ENCODE results near the gene ALDH16A1.
A peak's percentile ranks its signal among the peaks of the same experiment; 100 is the strongest.
"Not testable (repeated sequence)": the region's sequence is repeated elsewhere in the genome, so short reads cannot be mapped to it uniquely, and the experiment has no call there.

Gene ALDH16A1

DNA sequence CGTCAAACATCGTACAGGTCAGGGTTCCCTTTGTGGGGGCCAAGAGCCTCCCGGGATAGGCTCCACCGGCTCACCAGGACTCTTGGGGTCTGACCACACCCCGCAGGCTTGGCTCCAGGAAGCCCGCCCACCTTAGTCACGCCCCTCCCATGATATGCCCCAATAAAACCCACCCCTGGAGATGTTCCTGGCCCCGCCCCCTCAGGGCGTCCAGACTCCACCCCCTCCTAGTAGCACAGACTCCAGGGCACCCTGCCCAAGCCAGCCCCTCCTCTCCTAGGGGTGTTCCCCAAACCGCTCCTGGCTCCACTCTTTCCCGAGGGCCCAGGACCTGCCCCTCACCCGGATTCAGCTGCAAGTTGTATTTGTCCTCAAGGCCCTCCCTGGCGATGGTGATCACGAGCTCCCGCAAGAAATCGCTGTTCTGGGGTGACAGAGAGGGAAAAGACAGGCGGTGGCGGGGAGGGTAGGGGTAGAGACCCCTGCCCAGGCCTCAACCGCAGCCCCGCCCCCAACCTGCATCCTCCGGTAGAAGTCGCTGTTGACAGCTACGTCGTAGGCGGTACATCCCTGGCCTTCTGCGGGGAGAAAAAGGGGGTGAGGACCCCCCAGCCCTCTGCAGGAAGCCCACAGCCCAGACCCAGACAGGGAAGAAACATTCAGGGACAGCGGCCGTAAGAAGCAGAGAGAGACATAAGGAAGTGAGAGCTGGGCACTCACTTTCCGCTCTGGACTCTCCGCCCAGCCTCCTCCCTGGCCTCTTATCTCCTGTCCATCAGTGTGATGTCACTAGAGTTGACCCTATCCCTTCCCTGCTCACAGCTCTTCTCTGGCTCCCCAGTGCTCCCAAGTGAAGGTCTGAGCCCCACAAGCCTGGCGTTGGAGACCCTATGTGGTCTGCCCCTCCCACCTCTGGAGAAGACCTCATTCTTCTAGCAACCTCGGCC, 5.3 kb upstream of the ALDH16A1 start:
- Histone ChIP-seq H3K36me3 (ENCODE audit: control insufficient read depth, insufficient read depth, low read length) (peaks cover 15% of the 10 kb centered on the region), H3K4me1 (ENCODE audit: control insufficient read depth, insufficient read depth, low read length, poor library complexity, severe bottlenecking) (peaks cover 15% of the 10 kb centered on the region), H3K9me3 (ENCODE audit: control insufficient read depth, low read length) (no peaks in the 10 kb centered on the region), H3K4me3 (ENCODE audit: insufficient read depth, low read depth, low read length, poor library complexity, severe bottlenecking) (no peak overlapping the region), H3K27me3 (replicated peaks; ENCODE audit: control insufficient read depth, insufficient read depth, low read length, poor library complexity, severe bottlenecking) (no peaks in the 10 kb centered on the region), H3K27ac (ENCODE audit: insufficient read depth, low read length, poor library complexity, severe bottlenecking) (no peak overlapping the region)
- no peak for DNase-seq

DNA sequence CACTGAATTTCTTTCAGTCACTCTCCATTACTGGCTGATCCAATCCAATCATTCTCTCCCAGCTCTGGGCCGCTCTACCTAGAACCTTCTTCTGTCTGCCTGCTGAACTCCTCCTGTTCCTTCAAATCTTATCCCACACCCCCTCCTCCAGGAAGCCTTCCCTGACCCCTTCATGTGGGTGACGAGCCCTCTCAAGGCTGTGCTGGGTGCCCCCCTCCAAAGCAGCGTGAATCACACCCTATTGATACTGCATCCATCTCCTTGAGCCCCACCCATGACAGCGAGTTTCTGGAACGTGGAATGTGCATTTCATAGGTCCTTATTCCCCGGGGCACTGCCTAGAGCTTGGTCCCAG, 4.6 kb upstream of the ALDH16A1 start:
- Histone ChIP-seq H3K4me3 (ENCODE audit: insufficient read depth, low read depth, low read length, poor library complexity, severe bottlenecking) (no peak overlapping the region), H3K36me3 (ENCODE audit: control insufficient read depth, insufficient read depth, low read length) (peaks cover 15% of the 10 kb centered on the region), H3K27ac (ENCODE audit: insufficient read depth, low read length, poor library complexity, severe bottlenecking) (no peak overlapping the region), H3K27me3 (replicated peaks; ENCODE audit: control insufficient read depth, insufficient read depth, low read length, poor library complexity, severe bottlenecking) (no peaks in the 10 kb centered on the region), H3K4me1 (ENCODE audit: control insufficient read depth, insufficient read depth, low read length, poor library complexity, severe bottlenecking) (peaks cover 9% of the 10 kb centered on the region), H3K9me3 (ENCODE audit: control insufficient read depth, low read length) (no peaks in the 10 kb centered on the region)
- DNase-seq, result no peak

DNA sequence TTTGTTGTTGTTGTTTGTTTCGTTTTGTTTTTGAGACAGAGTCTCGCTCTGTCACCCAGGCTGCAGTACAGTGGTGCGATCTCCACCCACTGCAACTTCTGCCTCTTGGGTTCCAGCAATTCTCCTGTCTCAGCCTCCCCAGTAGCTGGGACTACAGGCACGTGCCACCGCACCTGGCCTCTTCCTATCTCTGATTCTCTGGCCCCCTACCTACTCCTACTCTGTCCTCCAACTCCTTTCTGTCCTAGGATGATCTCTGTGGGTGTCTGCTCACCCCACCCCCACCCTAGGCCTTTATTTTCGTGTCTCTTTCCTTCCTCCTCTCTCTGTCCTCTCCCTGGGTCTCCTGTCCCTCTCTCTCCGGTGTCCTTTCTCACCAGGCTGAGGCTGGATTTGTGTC, 2.6 kb upstream of the ALDH16A1 start:
- peaks cover 18% of the 10 kb centered on the region for H3K4me1 ChIP-seq (ENCODE audit: control insufficient read depth, insufficient read depth, low read length, poor library complexity, severe bottlenecking)
- no peak overlapping the region for H3K4me3 ChIP-seq (ENCODE audit: insufficient read depth, low read depth, low read length, poor library complexity, severe bottlenecking)
- H3K27ac ChIP-seq (ENCODE audit: insufficient read depth, low read length, poor library complexity, severe bottlenecking), result peak overlapping the region; percentile 29

DNA sequence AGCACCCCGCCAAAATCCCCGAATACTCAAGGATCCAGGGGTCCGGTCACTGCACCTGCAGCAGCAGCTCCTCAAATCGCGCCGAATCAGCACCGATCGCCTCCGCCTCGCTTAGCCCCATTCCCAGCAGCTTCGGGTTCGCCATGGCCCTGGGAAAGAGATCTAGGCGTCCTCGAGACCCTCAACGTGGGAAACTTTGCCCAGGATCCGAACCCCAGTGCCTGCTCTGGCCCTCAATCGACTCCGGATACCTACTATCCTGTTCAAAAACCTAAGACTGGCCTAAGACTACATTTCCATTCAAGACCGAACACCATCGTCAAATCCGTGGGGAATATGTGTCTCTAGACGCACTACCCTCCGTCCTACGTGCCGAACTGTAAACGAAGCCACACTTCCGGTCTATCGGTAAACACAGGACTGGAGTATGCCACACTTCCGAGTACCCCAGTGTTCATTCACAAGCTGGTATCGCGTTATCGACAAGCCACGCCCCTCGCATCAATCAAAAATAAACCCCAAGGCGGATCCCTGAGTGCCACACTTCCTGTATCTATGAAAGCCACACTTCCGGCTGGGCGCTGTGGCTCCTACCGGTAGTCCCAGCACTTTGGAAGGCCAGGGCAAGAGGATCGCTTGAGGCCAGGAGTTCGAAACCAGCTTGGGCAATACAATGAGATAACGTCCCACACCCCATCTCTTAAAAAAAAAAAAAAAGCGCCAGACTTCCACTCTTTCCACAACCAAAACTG, 1.4 kb upstream of the ALDH16A1 start, which contains the start of gene PIH1D1:
Gene PIH1D1 (minus strand): TSS at position 385 of the 752 bp plus-strand sequence. CDS start 240 bp downstream, at position 145.
- Histone ChIP-seq H3K36me3 (ENCODE audit: control insufficient read depth, insufficient read depth, low read length) (peaks cover 15% of the 10 kb centered on the region), H3K27me3 (replicated peaks; ENCODE audit: control insufficient read depth, insufficient read depth, low read length, poor library complexity, severe bottlenecking) (no peaks in the 10 kb centered on the region), H3K4me1 (ENCODE audit: control insufficient read depth, insufficient read depth, low read length, poor library complexity, severe bottlenecking) (peaks cover 18% of the 10 kb centered on the region), H3K9me3 (ENCODE audit: control insufficient read depth, low read length) (no peaks in the 10 kb centered on the region), H3K4me3 (ENCODE audit: insufficient read depth, low read depth, low read length, poor library complexity, severe bottlenecking) (peak within 1 kb of the TSS; percentile 73), H3K27ac (ENCODE audit: insufficient read depth, low read length, poor library complexity, severe bottlenecking) (peak within 1 kb of the TSS; percentile 96)
- peak; percentile 88 to 93 (median 88) for DNase-seq

More for the DNA sequence above, 2.6 kb upstream of the ALDH16A1 start:
- Histone ChIP-seq H3K9me3 (ENCODE audit: control insufficient read depth, low read length) (no peaks in the 10 kb centered on the region), H3K36me3 (ENCODE audit: control insufficient read depth, insufficient read depth, low read length) (peaks cover 15% of the 10 kb centered on the region), H3K27me3 (replicated peaks; ENCODE audit: control insufficient read depth, insufficient read depth, low read length, poor library complexity, severe bottlenecking) (no peaks in the 10 kb centered on the region)
- no peak for DNase-seq

DNA sequence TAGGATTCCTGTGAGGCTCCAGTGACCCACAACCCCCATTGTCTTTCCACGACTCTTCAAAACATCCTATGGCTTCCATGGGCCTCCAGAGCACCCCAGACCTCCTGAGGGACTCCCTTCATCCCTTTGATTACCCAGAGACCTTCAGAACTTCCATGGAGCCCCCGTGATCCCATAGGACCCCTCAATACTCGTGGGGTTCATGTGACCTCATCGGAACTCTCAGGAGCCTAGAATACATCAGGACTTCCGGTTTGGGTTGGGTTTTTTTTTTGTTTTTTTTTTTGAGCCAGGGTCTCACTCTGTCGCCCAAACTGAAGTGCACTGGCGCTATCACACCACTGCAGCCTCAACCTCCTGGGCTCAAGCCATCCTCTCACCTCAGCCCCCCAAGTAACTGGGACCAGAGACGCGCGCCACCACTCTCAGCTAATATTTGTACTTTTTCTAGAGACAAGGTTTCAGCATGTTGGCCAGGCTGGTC, 774 bp downstream of the ALDH16A1 start:
- no peak for DNase-seq

DNA sequence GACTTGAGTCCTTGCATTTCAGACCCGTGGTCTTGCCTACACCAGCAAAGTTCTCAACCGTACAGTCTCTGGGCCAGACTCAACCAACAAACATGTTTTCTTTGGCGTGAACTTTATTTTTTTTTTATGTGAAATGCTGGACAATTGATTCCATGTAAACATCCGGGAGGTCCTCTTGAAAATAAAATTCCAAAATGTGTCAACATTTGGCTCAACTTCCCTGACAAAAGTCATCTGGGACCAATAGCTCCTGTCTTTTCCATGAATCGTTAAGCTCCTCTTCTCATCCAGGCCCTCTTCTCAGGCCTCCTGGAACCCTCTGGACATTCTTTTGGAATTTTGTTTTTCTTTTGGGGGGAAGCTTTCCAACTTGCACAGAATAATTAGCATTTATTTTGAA, 2.7 kb downstream of the ALDH16A1 start:
- Histone ChIP-seq H3K9me3 (ENCODE audit: control insufficient read depth, low read length) (no peaks in the 10 kb centered on the region), H3K36me3 (ENCODE audit: control insufficient read depth, insufficient read depth, low read length) (peaks cover 13% of the 10 kb centered on the region), H3K27me3 (replicated peaks; ENCODE audit: control insufficient read depth, insufficient read depth, low read length, poor library complexity, severe bottlenecking) (no peaks in the 10 kb centered on the region), H3K4me3 (ENCODE audit: insufficient read depth, low read depth, low read length, poor library complexity, severe bottlenecking) (no peak overlapping the region), H3K4me1 (ENCODE audit: control insufficient read depth, insufficient read depth, low read length, poor library complexity, severe bottlenecking) (peaks cover 17% of the 10 kb centered on the region), H3K27ac (ENCODE audit: insufficient read depth, low read length, poor library complexity, severe bottlenecking) (no peak overlapping the region)
- no peak for DNase-seq

More for the DNA sequence above, 774 bp downstream of the ALDH16A1 start:
- H3K36me3 ChIP-seq (ENCODE audit: control insufficient read depth, insufficient read depth, low read length), result peaks cover 5% of the 10 kb centered on the region
- peak overlapping the region; percentile 96 for H3K27ac ChIP-seq (ENCODE audit: insufficient read depth, low read length, poor library complexity, severe bottlenecking)
- H3K9me3 ChIP-seq (ENCODE audit: control insufficient read depth, low read length), result no peaks in the 10 kb centered on the region
- H3K4me3 ChIP-seq (ENCODE audit: insufficient read depth, low read depth, low read length, poor library complexity, severe bottlenecking), result peak overlapping the region; percentile 60
- H3K4me1 ChIP-seq (ENCODE audit: control insufficient read depth, insufficient read depth, low read length, poor library complexity, severe bottlenecking), result peaks cover 23% of the 10 kb centered on the region
- no peaks in the 10 kb centered on the region for H3K27me3 ChIP-seq (replicated peaks; ENCODE audit: control insufficient read depth, insufficient read depth, low read length, poor library complexity, severe bottlenecking)

DNA sequence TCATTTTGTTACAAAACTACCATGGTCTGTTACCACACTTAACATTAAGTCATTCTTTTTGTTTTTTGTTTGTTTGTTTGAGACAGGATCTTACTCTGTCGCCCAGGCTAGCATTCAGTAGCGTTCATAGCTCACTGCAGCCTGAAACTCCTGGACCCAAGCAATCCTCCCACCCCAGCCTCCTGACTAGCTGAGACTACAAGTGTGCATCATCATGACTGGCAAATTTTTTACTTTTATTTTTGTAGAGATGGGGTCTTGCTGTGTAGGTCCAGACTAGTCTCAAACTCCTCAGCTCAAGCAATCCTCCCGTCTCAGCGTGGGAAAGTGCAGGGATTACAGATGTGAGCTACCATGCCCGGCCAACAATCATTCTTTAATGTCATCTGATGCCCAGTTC, 3.3 kb downstream of the ALDH16A1 start:
- no peak for DNase-seq
- Histone ChIP-seq H3K4me3 (ENCODE audit: insufficient read depth, low read depth, low read length, poor library complexity, severe bottlenecking) (no peak overlapping the region), H3K36me3 (ENCODE audit: control insufficient read depth, insufficient read depth, low read length) (peaks cover 13% of the 10 kb centered on the region), H3K9me3 (ENCODE audit: control insufficient read depth, low read length) (no peaks in the 10 kb centered on the region), H3K27ac (ENCODE audit: insufficient read depth, low read length, poor library complexity, severe bottlenecking) (no peak overlapping the region), H3K27me3 (replicated peaks; ENCODE audit: control insufficient read depth, insufficient read depth, low read length, poor library complexity, severe bottlenecking) (no peaks in the 10 kb centered on the region), H3K4me1 (ENCODE audit: control insufficient read depth, insufficient read depth, low read length, poor library complexity, severe bottlenecking) (peaks cover 16% of the 10 kb centered on the region)

DNA sequence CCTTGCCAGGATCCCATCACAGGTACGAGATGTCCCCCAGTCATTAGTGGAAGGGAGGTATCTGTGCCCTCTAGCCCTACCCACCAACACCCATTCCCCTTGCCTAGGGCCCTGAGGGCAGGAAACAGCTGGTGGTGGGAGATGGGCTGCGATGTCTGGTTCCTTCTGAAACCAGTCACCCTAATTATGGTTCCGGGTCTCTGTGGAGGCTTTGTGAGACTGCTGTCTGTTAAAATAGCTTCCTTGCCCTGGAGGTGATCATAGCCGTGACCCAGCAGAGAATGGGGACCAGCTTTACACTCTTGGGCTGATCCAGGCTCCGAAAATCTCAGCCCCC, 5.5 kb downstream of the ALDH16A1 start:
- Histone ChIP-seq H3K27ac (ENCODE audit: insufficient read depth, low read length, poor library complexity, severe bottlenecking) (peak overlapping the region; percentile 56), H3K4me3 (ENCODE audit: insufficient read depth, low read depth, low read length, poor library complexity, severe bottlenecking) (no peak overlapping the region), H3K36me3 (ENCODE audit: control insufficient read depth, insufficient read depth, low read length) (peaks cover 13% of the 10 kb centered on the region), H3K9me3 (ENCODE audit: control insufficient read depth, low read length) (no peaks in the 10 kb centered on the region), H3K27me3 (replicated peaks; ENCODE audit: control insufficient read depth, insufficient read depth, low read length, poor library complexity, severe bottlenecking) (no peaks in the 10 kb centered on the region), H3K4me1 (ENCODE audit: control insufficient read depth, insufficient read depth, low read length, poor library complexity, severe bottlenecking) (peaks cover 15% of the 10 kb centered on the region)
- DNase-seq, result no peak

DNA sequence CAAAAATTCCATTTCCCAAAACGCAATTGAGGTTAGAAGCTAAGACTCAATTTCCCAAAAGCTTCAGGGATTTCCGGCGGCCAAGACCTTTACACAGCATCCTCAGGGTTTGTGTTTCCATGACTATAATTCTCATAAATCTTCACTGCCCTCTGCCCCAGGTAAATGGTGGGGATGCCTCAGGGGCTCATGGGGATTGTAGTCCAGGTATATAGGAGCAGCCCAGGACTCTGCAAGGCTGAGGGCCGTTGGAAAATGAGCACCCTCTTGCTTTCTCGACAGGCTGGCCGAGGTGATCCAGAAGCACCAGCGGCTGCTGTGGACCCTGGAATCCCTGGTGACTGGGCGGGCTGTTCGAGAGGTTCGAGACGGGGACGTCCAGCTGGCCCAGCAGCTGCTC, 6.4 kb downstream of the ALDH16A1 start:
- Histone ChIP-seq H3K36me3 (ENCODE audit: control insufficient read depth, insufficient read depth, low read length) (peaks cover 20% of the 10 kb centered on the region), H3K27me3 (replicated peaks; ENCODE audit: control insufficient read depth, insufficient read depth, low read length, poor library complexity, severe bottlenecking) (no peaks in the 10 kb centered on the region), H3K4me3 (ENCODE audit: insufficient read depth, low read depth, low read length, poor library complexity, severe bottlenecking) (no peak overlapping the region), H3K27ac (ENCODE audit: insufficient read depth, low read length, poor library complexity, severe bottlenecking) (no peak overlapping the region), H3K9me3 (ENCODE audit: control insufficient read depth, low read length) (no peaks in the 10 kb centered on the region), H3K4me1 (ENCODE audit: control insufficient read depth, insufficient read depth, low read length, poor library complexity, severe bottlenecking) (peaks cover 7% of the 10 kb centered on the region)
- DNase-seq, result no peak

DNA sequence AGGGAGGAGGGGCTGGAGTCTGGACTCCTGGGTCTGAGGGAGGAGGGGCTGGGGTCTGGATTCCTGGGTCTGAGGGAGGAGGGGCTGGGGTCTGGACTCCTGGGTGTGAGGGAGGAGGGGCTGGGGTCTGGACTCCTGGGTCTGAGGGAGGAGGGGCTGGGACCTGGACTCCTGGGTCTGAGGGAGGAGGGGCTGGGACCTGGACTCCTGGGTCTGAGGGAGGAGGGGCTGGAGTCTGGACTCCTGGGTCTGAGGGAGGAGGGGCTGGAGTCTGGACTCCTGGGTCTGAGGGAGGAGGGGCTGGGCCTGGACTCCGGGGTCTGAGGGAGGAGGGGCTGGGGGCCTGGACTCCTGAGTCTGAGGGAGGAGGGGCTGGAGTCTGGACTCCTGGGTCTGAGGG, 8.1 kb downstream of the ALDH16A1 start:
- H3K36me3 ChIP-seq (ENCODE audit: control insufficient read depth, insufficient read depth, low read length), result peaks cover 36% of the 10 kb centered on the region
- H3K4me1 ChIP-seq (ENCODE audit: control insufficient read depth, insufficient read depth, low read length, poor library complexity, severe bottlenecking); H3K9me3 ChIP-seq (ENCODE audit: control insufficient read depth, low read length); H3K27me3 ChIP-seq (replicated peaks; ENCODE audit: control insufficient read depth, insufficient read depth, low read length, poor library complexity, severe bottlenecking); H3K27ac ChIP-seq (ENCODE audit: insufficient read depth, low read length, poor library complexity, severe bottlenecking); H3K4me3 ChIP-seq (ENCODE audit: insufficient read depth, low read depth, low read length, poor library complexity, severe bottlenecking); DNase-seq: not testable (repeated sequence)
